Right hindlimb (tissue), 1 donor: ENCODE data around the gene ZNF24.

Experiments used
- DNase-seq: peaks from one replicate; pipeline ENCODE4 v3.0.0-alpha.2; 2018

ZNF24 gene

DNA sequence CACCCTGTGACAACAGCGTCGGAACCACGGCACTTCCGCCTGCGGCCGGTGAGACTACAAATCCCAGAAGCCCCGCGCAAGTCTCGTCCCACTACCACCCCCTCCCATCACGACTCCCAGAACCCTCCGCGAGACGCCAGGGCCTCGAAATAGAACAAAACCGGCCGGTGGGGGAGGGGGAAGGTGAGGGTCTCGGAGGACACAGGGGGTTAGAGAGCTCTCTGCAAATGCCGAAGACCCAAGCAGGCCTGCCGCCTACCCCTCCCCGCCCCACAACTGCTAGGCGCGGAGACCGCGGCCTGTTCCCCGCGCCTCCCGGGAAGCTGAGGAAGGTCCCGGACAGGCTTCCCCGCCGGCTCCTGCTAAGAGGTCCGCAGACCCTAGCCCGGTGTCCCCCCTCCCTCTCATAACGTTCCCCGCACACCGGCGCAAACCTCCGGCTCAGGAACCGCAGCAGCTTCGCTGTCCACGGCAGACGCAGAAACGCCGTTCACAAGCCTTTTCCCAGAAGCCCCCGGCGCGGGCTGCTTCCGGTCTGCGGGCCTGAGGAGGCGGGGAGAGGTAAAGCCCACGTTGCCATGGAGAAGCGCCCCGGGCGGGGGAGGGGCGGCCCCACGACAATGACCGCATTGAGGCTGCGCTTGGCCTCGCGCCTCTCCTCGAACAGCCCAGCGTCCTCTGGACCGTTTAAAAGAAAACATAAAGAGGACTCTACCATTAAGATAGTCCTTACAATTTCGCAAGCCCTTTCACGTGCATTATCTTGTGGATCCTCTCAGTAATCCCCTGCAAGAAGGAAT, at the start of gene ZNF24:
Gene ZNF24, minus strand, starts transcription at position 485 of the 800 bp plus-strand sequence. CDS start 3,770 bp downstream, outside the sequence.
- peak; percentile 97 for DNase-seq

DNA sequence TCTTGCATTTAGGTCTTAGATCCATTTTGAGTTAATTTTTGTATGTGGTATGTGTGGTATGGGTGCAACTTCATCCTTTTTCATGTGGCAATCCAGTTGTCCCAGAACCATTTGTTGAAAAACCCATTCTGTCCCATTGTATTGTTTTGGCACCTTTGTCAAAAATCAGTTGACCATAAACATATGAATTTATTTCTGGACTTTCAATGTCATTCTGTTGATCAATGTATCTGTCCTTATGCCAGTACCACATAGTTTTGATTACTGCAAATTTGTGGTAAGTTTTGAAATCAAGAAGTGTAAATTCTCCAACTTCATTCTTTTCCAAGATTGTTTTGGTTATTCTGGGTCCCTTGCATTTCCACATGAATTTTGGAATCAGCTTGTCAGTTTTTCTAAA, 49.5 kb upstream of the ZNF24 start:
- DNase-seq = no peak

DNA sequence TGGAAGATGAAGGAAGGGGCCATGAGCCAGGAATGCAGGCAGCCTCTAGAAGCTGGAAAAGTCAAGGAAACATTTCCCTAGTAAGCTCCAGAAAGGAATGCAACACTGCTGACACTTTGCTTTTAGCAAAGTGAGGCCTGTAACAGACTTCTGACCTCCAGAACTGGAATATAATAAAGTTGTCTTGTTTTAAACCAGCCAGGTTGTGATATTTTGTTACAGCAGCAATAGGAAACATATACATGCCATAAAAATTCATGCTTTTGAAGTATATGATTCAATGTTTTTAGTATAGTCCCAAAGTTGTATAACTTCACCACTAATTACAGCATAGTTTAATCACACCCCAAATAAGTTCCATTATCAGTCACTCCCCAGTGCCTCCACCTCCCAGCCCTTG, 48.2 kb upstream of the ZNF24 start:
- DNase-seq = no peak

DNA sequence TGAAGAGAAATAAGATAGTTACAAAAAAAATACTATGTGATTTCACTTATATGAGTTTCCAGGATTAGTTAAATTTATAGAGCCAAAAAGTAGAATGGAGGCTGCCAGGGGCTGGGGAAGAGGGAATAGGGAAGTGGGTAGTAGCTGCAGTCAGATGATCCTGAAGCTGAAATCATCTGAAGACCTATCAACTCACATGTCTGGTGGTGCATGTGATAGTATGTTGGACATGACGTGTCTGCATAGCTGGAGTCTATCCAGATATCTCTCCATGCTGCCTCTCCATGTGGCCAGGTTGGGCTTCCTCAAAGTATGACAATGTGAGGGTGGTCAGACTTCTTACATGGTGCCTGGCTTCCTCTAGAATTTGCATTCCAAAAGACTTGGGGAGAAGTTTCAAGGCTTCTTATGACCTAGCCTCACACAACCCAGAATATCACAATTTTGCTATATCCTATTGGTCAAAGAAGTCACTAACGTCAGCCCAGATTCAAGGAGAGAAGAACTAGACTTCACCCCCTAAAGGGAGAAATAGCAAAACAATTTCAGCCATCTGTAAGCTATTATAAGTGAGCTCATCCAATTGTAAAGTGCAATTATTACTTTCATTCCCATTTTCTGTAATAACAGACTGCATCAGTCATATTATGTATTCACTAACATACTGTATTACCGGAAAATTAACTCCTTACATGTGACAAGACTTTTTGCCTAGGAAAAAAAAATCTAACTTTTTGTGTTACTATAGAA, 46.9 kb upstream of the ZNF24 start:
- DNase-seq = no peak

DNA sequence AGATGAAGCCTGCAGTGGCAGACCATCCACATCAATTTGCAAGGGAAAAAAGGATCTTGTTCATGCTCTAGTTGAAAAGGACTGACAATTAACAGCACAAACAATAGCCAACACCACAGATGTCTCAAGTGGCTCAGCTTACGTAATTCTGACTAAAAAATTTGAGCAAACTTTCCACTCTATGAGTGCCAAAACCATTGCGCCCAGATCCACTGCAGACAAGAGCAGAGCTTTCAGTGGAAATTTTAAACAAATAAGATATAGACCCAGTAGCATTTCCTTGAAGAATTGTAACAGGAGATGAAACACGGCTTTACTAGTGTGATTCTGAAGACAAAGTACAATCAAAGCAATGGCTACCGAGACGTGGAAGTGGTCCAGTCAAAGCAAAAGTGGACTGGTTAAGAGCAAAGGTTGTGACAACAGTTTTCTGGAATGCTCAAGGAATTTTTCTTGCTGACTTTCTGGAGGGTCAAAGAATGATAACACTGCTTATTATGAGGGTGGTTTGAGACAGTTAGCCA, 44.9 kb upstream of the ZNF24 start:
- no peak for DNase-seq

DNA sequence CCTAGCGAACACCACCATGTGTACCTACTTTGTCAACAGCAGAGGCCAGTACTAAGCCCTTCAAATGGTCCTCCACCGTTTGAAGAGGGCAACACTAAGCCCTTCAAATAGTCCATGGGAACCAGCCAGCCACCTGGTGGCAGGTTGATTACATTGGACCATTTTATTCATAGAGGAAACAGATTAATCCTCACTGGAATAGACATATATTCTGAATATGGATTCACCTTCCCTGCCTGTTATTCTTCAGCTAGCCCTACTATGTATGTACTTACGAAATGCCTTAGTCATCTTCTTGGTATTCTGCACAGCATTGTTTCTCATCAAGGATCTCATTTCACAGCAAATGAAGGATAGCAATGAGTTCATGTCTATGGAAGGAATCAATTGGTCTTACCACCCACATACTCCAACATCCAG, 42.9 kb upstream of the ZNF24 start:
- DNase-seq = no peak

DNA sequence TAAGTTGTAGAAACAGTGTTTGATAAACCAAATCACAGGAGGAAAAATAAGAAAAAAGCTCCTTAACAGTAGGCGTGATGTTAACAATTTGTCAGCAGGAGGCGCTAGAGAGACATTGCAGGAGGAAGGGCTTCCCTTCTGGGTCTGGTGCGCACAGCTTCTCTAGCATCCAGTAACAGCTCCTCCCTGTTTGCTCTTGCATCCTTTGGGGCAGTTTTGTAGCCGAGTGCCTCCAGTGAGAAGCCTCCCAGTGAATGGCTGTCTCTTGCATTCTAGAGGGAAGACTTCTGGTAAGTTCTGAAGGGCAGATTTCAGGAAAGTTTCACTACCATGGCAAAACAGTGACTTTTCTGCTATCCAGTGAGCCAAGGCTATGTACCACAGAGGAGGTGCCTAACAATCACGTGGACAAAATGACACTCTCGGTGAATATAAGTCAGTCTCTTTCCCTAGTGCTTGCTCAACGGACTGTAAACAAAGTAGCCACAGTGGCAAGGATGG, 42.4 kb upstream of the ZNF24 start:
- peak; percentile 42 for DNase-seq

DNA sequence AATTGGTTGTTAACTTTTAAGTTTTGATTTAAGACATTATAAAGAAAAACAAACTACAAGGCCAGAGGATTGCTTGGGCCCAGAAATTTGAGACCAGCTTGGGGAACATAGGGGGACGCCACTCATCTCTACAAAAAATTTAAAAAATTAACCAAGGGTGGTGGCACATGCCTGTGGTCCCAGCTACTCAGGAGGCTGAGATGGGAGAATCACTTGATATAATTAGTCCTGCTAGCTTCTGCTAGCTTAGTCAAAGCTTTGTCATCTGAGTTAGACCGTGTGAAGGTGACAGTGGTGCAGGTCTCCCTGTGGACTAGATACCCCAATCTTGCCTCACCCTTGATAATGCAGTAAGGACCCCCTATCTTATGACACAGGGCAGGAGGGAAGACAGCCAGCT, 38.9 kb upstream of the ZNF24 start:
- no peak for DNase-seq

DNA sequence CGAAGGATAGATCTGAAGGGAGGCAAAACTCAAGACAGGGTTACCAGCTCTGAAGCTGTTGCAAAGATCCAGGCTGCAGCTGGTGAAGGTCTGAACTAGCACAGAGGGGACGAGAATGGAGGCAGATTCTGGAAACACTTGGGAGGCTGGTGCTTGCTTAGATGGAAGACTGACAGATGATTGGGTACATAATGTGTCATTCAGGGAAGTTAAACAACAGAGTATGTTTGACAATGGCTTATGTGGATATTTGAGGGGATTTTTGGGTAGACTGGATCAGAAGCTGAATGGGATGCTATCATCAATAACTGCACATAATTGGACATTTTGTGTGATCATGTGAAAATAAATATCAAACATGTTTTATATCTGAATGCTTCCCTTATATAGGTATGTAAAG, 35.2 kb upstream of the ZNF24 start:
- DNase-seq = no peak

DNA sequence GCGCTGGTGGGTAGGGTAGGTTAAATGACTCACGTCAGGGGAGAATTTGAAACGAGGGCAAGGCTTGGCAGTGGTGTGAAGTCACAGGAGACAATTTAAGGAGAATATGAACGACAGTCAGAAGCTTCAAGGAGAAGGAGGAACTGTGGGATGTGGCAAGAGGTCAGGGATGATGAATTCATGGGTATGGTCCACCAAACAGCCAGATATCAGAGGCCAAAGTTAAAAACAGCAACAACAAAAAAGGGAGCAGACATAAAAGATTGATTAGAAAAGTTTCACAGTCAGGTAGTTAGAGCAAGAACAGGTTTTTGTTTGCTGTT, 34.3 kb upstream of the ZNF24 start:
- no peak for DNase-seq

DNA sequence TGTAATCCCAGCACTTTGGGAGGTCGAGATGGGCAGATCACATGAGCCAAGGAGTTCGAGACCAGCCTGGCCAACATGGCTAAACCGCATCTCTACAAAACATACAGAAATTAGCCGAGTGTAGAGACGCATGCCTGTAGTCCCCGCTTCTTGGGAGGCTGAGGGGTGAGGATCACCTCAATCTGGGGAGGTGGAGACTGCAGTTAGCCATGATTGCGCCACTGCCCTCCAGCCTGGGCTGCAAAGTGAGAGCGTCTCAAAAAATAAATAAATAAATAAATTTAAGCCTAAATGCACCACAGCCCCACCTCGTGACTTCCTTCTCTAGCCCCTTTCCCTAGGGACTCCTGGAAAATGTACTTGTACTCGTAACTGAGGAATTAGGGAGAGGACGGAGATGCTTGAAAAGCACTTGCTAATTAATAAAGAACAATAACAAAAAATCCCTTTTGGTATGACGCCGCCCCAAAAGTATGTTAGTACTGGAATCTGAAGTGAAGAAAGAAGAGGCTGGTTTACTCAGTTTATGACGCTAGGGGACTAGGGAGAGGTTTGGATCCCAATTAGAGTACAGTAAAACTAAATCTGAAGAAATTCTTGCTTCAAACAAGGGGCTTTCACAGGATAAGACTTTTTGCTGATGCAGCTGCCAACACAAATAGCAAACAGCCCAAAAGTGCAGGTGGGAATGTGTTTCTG, 33.8 kb upstream of the ZNF24 start:
- DNase-seq = no peak

DNA sequence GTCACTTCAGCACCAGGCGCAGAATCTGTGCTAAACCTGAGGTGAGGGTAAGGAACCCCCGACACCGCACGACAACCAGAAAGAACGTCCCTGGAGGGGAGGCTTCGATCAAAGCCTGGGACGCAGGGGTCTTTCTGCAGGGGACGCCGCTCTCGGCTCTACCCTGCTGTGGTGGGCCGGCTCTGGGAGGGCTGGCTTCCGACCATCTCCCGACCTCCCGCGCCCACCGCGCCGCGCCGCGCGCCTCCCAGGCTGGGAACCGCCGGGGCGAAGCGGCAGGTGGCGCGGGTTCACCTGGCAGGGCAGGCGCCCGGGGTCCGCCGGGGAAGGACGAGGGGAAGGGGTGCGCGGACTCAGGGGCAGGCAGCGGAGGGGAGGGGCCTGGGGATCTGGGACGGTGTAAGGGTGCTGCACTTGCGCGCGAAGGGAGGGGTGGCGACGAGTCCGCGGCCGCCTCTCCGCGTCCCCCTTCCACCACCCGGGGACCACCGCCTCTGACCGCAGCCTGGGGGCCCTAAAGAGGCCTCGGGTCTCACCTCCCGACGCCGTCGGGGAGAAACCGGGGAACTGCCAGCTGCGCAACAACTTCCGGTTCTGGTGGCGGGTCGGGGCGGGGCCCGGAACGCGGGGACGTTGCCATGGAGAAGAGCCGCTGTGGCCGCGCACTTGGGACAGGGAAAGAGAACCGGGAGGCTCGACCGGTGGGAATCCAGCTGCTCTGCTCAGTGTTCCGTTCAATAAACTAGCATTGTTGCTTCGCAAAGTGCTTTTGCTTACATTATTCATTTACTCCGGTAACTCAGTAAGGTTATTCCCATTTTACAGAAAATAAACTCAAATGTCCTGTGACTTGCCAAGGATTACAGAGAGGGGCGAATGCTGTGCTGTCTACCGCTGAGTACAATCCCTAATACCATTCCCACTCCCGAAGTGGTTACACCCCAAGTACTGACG, 32.8 kb upstream of the ZNF24 start, which contains the start of gene ZNF396:
Gene ZNF396, minus strand, starts transcription at position 596 of the 954 bp plus-strand sequence. CDS start 3,045 bp downstream, outside the sequence.
- peak; percentile 84 for DNase-seq

DNA sequence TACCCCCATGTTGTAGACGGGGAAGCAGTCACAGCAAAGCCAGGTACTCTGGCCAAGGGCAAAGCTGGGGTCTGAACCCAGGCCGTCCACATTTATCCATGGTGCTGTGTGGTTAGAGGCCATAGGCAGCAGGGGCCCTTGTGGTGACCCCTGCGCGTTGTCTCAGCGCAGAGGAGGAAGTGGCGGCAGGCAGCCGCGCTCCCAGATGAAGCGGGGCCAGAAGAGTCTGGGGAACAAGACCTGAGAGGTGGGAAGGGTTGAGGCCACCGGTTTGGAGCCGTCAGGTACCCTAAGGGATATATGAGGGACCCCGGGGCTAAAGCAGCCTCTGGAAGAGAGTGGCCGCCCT, 32.1 kb upstream of the ZNF24 start:
- no peak for DNase-seq

DNA sequence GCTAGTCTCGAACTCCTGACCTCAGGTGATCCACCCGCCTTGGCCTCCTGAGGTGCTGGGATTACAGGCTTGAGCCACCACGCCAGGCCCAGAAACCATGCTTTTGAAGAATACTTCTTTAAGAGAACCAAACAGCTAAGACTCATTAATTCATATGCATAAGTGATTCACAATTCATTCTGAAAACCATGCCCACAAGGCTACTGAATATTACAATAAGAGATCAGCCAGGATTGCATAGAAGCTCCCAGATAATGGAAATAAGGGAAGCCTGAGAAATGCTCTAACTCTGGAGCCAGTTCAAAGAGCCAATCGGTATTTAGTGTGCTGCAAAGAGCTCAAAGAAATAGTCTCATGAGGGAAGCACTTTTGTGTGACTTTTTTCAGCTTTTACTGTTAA, 30.5 kb upstream of the ZNF24 start:
- DNase-seq = no peak

DNA sequence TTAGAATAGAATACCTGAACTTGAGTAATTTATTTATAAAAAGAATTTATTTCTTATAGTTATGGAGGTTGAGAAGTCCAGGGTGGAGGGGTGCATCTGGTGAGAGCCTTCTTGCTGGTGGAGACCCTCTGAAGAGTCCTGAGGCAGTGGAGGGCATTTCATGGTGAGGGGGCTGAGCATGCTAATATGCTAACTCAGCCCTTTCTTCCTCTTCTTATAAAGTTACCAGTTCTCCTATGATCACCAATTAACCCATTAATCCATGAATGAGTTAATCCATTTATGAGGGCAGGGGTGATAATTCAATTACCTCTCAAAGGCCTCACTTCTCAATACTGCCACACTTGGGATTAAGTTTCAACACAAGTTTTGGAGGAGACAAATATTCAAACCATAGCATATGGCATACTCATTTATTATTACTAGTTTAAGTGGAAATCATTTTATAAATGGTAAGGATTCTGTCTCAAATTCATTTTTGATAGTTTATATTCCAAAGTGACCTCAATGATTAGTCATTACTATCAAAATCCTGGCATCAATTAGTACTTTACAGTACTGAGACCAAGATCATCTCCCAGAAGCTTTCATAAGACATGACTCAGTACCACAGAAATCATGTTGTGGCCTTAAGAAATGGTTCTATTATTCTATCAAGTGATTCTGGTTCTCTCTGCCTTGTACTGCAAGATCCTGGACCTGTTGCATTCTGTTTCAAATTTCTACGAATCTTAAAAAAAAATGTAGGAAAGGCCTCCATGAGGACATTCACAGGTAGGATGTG, 27.4 kb upstream of the ZNF24 start:
- DNase-seq = no peak

DNA sequence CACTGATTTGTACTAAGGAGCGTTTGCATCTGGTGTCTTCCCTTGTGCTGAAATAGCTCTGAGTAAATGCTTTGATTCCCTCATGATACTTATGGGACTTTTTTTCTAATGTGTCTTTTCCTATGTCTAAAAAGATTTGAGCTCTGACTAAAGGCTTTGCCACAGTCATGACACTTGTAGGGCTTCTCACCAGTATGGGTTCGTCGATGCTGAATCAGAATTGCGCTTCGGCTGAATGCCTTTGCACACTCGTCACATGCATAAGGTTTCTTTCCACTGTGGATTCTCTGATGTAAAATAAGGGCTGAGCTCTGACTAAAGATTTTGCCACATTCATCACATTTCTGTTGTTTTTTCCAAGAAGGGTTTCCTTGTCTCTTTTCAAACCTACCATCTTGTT, 24.9 kb upstream of the ZNF24 start:
- DNase-seq = no peak

DNA sequence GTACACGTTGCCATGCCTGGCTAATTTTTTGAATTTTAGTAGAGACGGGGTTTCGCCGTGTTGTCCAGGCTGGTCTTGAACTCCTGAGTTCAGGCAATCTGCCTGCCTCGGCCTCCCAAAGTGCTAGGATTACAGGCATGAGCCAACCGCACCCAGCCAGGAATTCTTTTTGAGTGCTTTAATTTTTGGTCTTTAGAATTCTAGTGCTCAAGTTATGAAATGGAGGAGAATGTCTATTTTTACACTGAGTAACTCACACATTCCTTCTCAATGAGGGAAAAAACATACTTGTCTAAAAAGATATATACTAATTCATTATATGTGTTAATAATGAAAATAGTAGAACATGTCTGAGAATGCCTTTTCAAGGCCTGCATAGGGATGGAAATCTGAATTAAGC, 24.4 kb upstream of the ZNF24 start:
- no peak for DNase-seq

DNA sequence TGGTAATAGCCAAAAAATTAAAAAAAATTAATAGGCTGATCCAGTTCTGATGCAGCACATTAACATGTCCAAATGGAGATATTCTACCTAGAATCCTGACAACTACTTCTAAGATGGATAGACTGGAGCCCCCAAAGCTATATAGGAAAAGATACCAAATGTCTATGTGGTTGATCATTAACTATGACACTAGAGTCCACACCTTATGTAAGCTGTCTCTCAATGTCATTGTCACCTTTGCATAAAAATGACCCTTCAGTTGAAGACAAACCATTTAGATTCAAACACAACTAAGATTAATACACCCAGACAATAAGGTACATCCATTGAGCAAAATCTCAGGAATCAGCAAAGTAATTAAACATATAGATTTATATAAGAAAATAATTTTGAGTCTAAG, 18.3 kb upstream of the ZNF24 start:
- DNase-seq = no peak

DNA sequence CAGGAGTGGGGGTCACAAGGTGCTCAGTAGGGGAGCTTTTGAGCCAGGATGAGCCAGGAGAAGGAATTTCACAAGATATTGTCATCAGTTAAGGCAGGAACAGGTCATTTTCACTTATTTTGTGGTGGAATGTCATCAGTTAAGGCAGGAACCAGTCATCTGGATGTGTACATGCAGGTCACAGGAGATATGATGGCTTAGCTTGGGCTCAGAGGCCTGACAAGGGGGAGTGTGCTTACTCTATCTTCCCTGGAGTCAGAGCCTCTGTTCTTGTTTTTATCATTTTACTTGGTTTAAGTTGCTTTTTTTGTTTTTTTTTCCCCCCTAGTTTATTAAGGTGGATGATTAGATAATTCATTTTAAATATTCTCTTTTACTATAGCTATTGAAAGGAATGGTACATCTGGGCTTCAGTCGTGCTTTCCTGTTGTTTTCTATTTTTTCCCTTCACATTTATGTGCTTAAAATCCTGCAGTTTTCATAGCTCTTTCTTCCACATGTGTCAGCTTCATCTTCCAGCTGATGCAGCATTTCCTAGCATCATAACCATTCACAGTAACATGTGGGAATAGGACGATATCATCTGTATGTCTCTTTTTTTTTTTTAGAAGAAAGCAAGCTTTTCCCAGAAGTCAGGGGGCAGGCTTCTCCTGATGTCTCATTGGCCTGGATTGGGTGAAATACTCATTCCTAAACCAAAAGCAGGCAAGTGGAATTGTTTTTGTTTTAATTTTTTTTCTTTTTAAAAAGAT, 17.5 kb upstream of the ZNF24 start:
- no peak for DNase-seq

DNA sequence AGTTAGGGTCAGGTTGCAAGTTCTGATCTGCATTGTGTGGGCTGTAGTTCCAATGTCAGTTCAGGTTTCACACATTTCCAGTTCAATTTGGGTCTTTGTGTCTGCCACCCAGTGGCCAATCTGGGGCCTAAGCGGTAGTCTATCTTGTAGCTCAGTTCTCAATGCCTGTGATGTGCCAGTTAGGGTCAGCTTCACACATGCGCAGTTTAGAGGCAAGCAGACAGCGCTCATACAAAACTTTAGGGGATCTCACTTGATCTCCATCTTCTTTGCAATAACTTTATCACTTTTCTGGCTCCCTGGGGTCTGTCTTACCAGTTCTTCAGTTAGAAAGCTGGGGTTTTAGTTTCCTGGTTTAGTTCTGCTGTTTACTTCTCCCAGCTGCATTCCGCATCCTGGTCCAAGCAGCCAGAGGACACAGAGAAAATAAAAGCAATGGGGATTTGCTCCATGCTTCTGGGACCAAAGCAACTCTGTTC, 11.0 kb upstream of the ZNF24 start:
- peak; percentile 74 for DNase-seq
